AG20443 (cell line): Measurements from ENCODE around the gene ZSWIM1.
"Not testable (repeated sequence)": the region's sequence is repeated elsewhere in the genome, so short reads cannot be mapped to it uniquely, and the experiment has no call there.

Experiments used
- DNase-seq: peaks from one replicate; pipeline ENCODE4 v3.0.0; 2012; ENCODE audit warnings: low spot score, mixed read lengths

The ZSWIM1 gene

GRCh38 chr20:45857114-45857881 lies 23.7 kb upstream of the ZSWIM1 start, which contains the start of the genes ACOT8 and ZSWIM3:
Gene ACOT8, minus strand, starts transcription at chr20:45857392. Its CDS starts 77 bp downstream, at chr20:45857315.
Gene ZSWIM3, plus strand, starts transcription at chr20:45857614. Its CDS starts 212 bp downstream, at chr20:45857826.
- DNase-seq = peak; percentile 100

DNA sequence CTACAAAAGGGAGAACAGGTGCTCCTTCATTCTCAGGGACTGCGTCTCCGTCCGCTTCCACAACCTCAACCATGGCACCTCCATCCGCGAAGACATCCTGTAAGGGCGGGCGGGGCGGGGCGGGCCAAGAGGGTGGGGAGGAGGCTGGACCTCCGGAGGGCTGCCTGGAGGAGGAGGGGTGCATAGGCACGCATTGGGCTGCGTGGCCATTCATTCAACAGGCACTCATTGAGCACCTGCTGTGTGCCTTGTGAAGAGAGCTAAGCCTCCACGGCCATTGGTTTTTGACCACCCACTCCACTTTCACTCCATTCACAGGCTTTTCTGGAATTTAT lies 23.2 kb upstream of the ZSWIM1 start:
- DNase-seq = peak; percentile 31

- DNase-seq = no peak
These were observed 21.1 kb upstream of the ZSWIM1 start for GRCh38 chr20:45859916-45860315.

DNA sequence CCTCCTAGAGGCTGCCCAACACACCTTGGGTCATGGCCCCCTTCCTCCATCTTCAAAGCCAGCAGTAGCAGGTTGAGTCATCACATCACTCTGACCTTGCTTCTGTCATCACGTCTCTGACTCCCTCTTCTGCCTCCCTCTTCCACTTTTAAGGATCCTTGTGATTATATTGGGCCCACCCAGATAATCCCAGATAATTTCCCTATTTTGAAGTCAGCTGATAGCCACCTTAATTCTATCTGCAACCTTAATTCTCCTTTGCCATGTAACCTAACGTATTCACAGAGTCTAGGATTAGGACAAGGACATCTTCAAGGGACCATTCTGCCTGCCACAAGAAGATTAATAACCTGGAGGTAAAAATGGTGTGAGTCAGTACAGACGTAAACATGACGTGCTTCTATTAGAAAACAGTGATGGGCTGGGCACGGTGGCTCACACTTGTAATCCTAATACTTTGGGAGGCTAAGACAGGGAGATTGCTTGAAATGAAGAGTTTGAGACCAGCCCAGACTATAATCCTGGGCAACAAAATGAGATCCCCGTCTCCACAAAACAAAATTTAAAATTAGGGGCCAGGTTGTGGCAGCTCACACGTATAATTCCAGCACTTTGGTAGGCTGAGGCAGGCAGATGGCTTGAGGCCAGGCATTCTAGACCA lies 20.3 kb upstream of the ZSWIM1 start:
- no peak for DNase-seq

GRCh38 chr20:45861221-45862075 lies 19.6 kb upstream of the ZSWIM1 start:
- DNase-seq = no peak

DNA sequence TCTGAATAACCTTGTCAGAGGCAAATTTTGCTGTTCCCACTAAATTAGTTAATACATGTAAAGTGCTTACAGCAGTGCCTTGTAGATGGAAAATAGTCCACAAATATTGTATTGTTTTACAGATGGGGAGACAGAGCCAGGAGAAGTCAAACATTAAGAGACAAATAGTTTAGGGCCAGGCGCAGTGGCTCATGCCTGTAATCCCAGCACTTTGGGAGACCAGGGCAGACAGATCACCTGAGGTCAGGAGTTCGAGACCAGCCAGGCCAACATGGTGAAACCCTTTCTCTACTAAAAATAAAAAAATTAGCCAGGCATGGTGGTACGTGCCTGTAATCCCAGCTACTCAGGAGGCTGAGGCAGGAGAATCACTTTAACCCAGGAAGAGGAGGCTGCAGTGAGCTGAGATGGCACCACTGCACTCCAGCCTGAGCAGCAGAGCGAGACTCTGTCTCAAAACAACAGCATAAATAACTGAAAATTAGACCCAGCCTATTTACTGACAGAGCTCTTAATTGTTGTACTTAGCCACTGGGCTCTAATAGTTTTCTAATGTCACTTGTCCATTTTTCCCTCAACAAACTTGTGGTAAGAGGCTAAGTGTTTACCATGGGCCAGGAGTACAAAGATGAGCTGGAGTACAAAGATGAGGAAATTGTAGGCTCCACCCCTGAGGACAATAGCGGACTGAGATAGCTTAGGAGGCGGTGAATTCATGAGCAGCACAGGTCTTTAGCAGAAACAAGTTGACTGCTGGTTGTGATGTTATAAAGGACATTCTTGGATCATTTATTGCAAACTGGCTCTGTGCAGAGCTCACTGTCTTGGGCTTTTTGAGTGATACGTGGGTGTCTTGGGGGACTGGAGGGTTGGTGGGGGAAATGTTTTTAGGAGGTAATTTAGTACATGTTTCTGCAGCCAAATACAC lies 17.2 kb upstream of the ZSWIM1 start:
- no peak for DNase-seq

DNA sequence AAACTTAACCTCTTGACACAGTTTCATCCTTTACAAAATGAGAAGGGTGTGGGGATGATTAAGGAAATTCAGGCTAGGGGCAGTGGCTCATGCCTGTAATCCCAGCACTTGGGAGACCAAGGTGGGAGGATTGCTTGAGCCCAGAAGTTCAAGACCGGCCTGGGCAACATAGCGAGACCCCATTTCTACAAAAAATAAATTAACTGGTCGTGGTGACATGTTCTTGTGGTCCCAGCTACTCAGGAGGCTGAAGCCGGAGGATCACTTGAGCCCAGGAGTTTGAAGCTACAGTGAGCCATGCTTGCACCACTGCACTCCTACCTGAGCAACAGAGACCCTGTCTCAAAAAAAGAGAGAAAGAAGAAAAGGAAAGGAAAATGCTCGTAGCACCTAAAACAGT lies 14.6 kb upstream of the ZSWIM1 start:
- DNase-seq = no peak

DNA sequence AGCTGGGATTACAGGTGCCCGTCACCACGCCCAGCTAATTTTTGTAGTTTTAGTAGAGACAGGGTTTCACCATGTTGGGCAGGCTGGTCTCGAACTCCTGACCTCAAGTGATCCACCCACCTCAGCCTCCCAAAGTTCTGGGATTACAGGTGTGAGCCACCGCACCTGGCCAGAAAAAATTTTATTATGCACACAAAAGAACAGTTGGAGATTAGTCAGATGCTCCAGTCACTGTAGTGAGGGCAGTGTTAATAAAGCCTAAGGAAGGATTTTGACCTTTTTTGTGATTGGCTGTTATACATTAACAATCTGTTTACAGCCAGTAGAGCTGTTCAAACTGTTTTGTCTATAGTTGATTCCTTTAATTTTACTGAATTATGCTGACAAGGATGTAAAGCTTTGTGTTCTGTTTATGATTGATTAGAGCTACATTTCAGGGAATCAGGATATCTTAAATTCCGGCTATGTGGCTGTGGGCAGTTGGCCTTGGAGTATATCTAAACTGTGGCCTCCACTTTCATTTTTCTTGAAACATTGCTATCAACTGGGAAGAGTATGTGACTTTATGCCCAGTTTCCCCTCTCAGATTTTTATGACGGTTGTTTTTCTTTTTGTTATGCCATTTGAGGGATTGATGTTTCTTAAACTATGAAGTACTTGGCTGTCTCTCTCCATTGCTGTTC lies 13.8 kb upstream of the ZSWIM1 start:
- DNase-seq = no peak

DNA sequence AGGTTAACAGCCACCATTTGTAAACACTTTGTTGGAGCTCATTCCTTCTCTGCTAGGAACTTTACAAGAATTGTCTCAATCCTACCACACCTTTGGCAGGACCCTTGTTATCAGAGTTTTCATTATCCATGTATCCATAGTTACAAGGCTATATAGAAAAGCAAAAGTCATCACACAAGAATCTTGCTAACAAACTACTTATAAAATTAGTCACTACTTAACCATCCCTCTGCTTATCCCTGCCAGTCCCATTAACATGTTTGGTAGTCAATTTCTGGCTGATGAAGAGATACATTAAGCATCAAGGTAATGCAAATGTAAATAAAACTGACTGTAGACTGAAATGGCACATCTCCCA lies 13.2 kb upstream of the ZSWIM1 start:
- peak; percentile 70 for DNase-seq

DNA sequence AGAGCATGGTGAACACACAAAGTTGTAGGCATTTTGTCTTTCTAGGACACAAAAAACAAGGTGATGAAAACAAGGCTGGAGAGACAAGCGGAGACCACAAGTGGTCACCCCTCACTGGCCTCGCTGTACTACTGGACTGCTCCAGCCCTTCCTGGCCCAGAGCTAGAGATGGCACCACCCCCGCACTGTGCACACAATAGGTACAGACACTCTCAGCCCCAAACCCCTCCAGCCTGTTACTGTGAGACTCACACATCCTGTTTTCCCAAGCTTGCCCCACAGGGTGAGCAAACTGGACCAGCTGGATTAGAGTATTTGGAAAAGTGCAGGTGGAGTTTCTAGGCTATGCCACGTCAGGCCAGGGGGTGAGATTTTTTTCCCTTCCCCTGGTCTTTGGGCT lies 8.4 kb upstream of the ZSWIM1 start:
- DNase-seq = no peak

DNA sequence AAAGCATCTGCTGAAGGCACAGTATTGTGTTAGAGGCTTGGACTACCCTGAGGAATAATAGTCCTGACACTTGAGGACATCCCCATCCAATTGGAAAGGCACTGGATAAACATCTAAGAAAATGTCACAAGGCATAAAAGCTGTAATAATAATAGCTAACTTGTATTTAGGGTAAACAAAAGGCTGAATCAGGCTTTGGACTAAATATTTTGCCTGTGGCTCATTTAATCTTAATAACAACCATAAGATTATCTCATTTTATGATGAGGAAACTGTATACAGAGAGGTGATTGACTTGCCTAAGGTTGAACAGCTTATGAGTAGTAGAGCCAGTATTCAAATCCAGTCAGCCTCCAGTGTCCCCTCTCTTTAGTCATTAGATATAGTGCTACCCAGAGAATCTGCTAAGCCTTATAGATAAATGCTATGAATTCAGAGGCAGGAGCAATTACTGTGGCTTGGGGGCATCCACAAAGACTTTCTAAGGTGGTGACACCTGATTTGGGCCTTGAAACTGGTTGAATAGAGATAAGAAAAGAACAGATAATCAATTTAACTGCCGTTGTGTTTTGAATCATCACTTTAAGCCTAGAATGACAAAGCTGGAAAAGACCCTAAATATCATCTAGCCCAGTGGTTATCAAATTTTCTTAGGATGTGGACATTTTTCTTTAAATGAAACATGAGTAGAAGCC lies 7.5 kb upstream of the ZSWIM1 start:
- DNase-seq = no peak

DNA sequence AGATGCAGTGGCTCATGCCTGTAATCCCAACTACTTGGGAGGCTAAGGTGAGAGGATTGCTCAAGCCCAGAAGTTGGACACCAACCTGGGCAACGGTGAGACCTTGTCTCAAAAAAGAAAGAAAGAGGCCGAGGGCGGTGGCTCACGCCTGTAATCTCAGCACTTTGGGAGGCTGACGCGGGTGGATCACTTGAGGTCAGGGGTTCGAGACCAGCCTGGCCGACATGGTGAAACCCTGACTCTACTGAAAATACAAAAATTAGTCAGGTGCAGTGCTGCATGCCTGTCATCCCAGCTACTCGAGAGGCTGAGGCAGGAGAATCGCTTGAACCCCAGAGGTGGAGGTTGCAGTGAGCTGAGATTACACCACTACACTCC lies 6.9 kb upstream of the ZSWIM1 start:
- DNase-seq = not testable (repeated sequence)

DNA sequence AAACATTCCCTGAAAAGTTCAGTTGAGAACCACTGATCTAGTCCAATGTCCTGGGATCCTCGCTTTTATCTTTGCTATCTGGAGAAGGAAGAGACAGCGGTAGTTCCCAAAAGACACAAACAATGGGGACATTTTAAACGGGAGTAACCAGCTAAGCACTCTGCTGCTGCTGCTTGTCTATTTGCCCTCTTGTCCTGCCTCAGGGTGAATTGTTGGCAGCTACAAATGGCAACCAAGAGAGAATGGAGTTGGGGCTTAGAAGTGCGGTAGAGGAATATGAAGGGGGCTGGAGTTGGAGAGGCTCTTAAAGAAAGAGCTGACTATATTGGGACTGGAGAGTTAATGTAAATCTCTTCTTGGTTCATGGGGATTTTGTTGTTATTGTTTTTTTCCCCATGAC lies 6.5 kb upstream of the ZSWIM1 start:
- no peak for DNase-seq

DNA sequence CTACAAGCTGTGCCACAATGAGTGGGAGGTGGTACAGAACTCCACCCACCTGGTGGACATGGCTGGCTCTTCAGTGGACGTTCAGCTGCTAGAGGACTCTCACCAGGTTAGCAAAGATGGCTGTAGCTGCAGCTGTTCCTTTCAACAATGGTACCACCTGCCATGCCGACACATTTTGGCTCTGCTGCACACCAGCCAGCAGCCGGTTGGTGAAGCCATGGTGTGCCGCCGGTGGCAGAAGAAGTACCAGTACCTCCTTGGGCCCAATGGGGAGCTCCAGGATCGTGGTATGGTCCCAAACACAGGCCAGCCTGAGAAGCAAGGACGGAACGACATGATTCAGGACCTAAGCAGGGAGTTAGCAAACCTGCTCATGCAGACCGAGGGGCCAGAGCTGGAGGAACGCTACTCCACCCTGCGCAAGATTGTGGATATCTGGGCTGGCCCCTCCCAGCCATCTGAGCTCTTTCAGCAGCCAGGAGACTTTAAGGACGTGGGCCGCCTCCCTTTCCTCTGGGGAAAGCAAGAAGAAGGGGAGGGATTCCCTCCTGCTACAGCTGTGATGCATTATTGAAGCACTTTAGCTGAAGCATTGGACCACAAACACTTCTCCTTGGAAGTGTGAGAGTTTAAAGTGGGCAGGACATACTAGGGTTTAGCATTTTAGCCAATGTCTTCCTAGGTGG lies 2.8 kb upstream of the ZSWIM1 start:
- DNase-seq = peak; percentile 57

DNA sequence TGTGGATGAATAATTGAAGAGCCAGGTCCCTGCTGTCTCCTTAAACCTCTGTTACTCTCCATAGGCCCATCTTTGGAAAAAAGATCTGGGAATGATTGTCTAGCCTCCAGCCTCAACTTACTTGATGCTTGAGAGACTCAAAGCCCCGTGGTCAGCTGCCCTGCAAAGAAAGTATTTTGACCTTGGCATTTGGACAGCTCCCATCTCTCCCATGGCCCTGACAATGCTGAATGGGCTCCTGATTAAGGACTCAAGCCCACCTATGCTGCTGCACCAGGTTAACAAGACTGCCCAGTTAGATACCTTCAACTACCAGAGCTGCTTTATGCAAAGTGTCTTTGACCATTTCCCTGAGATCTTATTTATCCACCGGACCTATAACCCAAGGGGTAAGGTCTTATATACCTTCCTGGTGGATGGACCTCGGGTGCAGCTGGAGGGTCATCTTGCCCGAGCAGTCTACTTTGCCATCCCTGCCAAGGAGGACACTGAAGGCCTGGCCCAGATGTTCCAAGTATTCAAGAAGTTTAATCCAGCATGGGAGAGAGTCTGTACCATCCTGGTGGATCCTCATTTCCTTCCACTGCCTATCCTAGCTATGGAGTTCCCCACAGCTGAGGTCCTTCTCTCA lies 1.6 kb downstream of the ZSWIM1 start:
- no peak for DNase-seq

GRCh38 chr20:45883100-45883469 lies 2.1 kb downstream of the ZSWIM1 start:
- DNase-seq = no peak

DNA sequence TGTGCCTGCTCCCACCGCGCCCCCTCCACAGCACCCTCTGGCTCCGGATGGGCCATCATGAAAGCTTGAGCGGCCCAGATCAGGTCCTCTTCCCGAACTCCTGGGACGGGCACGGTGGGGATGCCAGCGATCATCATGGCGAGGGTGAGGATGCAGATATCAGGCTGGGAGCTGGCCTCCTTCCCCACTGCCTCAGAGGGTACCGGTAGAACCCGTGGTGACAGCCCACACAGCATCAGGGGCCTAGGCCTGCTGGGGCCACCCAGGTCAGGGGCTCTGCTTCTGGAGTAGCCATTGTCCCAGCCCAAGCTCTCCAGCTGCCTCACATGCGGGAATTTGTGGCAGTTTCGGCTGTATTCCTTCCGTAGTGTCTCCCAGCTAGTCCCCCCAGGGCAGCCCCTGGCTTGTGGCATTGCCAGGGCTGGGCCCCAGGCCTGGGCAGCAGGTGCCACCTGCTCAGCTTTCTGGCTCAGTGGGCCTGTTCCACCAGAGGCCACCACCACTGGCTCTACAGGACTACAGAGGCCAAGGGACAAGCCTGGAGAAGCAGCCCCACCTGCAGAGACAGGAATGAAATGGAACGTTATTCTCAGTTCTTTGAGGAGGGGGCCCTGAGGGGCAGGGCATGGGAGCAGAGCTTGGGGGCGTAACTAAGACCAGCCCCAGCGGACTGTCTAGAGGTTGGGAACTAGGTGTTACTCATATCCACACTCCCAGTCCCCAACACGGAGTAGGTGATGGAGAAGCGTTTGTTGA lies 5.7 kb downstream of the ZSWIM1 start:
- DNase-seq = no peak

GRCh38 chr20:45887346-45887715 lies 6.3 kb downstream of the ZSWIM1 start, which contains the start of gene SPATA25:
Gene SPATA25, minus strand, starts transcription at chr20:45887622. Its CDS starts 32 bp downstream, at chr20:45887590.
- DNase-seq = no peak

- no peak for DNase-seq
These were observed 7.7 kb downstream of the ZSWIM1 start for GRCh38 chr20:45888681-45889080.
